A549 treated with CpdA at 1 μM for 4 hours (cell line): ENCODE data around the gene MECP2. TPM values are rescaled to one million over a fixed set of nuclear protein-coding genes. Genes with fewer than 3 reads are reported as not detected.

Experiments used
- total RNA-seq: library from RNA; stranded (reverse); fragments of 200-300 nt; extraction: Qiagen RNA extraction; gene quantifications from 5 replicates; pipeline ENCODE4 v1.2.3, GENCODE V29; 2022; ENCODE audit warnings: low read depth

The MECP2 gene
- total RNA-seq, result 17.0 to 20.7 TPM (median 20.1 TPM) in 5 replicates

DNA sequence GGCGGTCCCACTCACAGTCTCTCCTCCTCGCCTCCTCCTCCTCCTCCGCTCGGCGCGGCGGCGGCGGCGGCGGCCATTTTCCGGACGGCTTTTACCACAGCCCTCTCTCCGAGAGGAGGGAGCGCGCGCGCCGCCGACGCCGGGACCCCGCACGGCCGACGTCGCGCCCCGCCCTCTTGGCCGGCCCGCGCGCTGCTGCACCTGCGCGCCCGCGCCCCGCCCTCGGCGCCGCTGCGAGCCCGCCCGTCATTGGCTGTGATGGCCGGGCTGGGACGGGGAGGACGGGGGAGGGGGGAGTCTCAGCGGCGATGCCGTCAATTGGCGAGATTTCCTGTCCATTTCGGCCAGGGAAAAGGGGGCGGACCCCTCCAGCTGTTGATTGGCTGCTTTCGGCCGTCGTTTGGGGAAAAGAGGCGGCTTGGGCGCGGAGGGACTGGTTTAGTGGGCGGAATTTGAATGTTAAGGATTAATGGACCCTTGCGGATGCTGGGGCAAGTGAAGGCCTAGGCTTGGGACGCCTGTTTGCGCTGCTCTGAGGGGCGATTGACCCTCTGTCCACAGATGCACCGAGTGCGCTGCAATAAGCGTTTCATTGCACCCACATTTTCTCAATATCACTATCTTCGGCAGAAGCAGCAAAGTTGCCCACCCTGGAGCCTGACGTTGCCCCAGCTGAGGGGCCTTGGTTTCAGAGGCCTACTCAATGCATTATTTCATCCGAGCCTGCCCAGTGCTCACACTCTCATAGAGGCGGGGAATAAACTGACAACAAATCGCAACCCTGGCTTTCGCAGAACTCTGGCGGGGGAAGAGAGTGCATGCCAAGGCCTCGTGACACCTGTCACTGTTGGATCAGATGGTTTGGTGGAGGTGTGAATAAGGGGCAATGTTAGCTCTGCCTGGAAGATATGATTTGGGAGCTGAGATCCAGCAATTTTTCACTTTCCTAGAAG is at the start of gene MECP2:
MECP2 (minus strand) TSS at position 129 of the 953 bp plus-strand sequence.

DNA sequence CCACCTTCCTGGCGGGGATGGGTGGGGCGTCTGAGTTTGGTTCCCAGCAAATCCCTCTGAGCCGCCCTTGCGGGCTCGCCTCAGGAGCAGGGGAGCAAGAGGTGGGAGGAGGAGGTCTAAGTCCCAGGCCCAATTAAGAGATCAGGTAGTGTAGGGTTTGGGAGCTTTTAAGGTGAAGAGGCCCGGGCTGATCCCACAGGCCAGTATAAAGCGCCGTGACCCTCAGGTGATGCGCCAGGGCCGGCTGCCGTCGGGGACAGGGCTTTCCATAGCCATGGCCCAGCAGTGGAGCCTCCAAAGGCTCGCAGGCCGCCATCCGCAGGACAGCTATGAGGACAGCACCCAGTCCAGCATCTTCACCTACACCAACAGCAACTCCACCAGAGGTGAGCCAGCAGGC is 46.5 kb upstream of the MECP2 start, which contains the start of gene OPN1LW:
OPN1LW (plus strand) TSS at position 234 of the 400 bp plus-strand sequence; CDS start at position 275, 41 bp downstream.

DNA sequence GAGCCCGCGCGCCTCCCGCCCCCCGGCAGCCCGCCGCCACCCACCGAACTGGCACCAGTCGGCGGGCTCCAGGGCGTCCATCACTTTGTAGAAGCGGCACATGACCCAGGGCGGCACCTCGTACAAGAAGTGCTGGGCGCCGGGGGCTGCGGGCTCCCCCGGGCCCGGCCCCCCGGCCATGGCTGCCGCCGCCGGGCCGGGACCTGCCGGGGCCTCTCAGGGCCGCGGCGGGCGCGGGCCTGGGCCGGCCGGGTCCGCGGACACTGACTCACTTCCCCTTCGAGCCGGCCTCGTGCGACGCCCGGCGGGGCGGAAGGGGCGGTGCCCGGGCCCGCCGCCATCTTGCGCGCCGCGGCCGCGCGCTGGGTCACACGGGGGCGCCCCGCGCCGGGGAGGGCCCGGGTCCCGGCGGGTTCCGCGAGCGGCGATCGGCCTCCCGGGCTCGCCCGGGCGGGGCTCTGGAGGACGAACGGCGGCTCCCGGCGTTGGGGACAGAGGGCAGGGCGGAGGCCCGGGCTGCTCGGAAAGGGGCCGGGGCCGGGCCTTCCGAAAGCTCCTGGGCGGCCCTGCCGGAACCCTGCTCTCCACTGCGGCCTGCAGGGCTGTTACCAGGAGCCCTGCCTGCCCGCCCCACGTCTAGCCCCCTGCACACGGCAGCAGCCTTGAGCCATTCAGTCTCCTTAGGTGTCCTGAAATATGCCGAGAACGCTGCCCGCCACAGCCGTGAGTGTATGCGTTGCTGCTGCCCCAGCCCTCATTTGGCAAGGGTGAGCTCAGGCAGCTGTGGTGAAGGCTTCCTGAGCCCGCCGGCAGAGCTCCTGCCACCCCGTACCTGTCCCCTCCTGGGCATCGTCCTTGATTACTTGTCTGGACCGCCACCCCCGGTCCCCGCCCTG is 77.6 kb downstream of the MECP2 start, which contains the start of gene IRAK1:
IRAK1 (minus strand) TSS at position 270 of the 896 bp plus-strand sequence; CDS start at position 180, 90 bp downstream.

DNA sequence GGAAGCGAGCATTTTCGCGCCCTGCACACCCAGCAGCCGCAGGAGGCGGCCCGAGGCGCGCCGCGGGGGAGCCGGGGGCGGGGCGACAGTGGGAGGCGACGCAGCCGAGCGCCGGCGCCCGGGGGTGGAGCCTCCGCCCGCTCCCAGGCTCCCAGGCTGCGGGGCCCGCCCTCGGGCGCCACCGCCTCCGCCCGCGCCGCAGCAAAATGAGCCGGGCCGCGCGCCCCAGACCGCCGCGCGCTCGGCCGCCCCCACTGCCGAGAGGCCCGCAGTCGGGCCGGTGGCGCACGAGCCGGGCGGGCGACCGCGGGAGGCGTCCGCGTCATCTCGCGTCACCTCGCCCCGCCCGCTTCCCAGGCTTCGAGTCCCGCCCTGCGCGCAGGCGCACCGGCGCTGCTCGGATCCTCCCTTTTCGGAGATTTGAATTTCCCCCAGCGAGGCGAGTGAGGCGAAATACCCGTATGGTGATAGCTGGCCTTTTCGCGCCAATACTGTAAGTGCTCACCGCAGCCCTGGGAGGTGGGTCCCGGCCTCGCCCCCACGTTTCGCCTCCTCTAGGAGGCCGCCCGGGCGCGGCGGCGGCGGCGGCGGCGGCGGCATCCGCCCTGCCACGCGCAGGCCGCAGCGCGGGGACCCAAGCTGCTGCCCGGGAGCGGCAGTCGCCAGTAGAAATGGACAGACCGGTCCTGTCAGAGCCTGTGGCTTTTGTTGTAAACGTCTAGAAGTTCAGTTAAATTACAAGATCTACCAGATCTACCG is 125.0 kb downstream of the MECP2 start, which contains the start of gene TMEM187:
TMEM187 (plus strand) TSS at position 387 of the 759 bp plus-strand sequence. CDS start 9,309 bp downstream, outside the sequence.

Other genes with a start within 250 kb of the MECP2 start
- gene L1CAM, start 211.5 kb downstream of the MECP2 start, total RNA-seq, result 19.6 to 26.8 TPM (median 21.1 TPM) in 5 replicates
- gene AVPR2, start 193.0 kb downstream of the MECP2 start, total RNA-seq, result 0.07 to 0.12 TPM in 2 of 5 replicates, not detected in the others
- 0.75 to 2.2 TPM (median 1.6 TPM) in 5 replicates for gene ARHGAP4, start 171.5 kb downstream of the MECP2 start, total RNA-seq
- 208 to 230 TPM (median 214 TPM) in 5 replicates for gene NAA10, start 162.7 kb downstream of the MECP2 start, total RNA-seq
- 0.11 to 0.24 TPM (median 0.14 TPM) in 5 replicates for gene RENBP, start 153.1 kb downstream of the MECP2 start, total RNA-seq
- 36.3 to 45.1 TPM (median 40.5 TPM) in 5 replicates for gene HCFC1, start 125.9 kb downstream of the MECP2 start, total RNA-seq
- gene TMEM187, start 125.0 kb downstream of the MECP2 start, total RNA-seq, result 3.4 to 8.9 TPM (median 5.1 TPM) in 5 replicates
- 185 to 227 TPM (median 213 TPM) in 5 replicates for gene IRAK1, start 77.8 kb downstream of the MECP2 start, total RNA-seq
- gene OPN1LW, start 46.5 kb upstream of the MECP2 start, total RNA-seq, result not detected in 5 replicates
- gene OPN1MW, start 84.9 kb upstream of the MECP2 start, total RNA-seq, result not detected in 5 replicates
- gene OPN1MW2, start 122.0 kb upstream of the MECP2 start, total RNA-seq, result not detected in 5 replicates
- gene OPN1MW3, start 159.9 kb upstream of the MECP2 start, total RNA-seq, result not detected in 5 replicates
- not detected in 5 replicates for gene TEX28, start 197.4 kb upstream of the MECP2 start, total RNA-seq
- 0.10 to 0.23 TPM in 2 of 5 replicates, not detected in the others for gene TKTL1, start 198.1 kb upstream of the MECP2 start, total RNA-seq